Esophagus squamous epithelium (tissue), 4 donors: ENCODE measurements around the gene ENOX1.

Experiments
- POLR2A ChIP-seq, 4 donors: fragments of 450-650 bp; IDR thresholded peaks; one replicate each; pipeline ENCODE4 v1.6.1; 2017; ENCODE audit warnings: antibody characterized with exemption in 4 of 4, mild to moderate bottlenecking in 4 of 4, moderate library complexity in 3 of 4
- TF ChIP-seq, protein P1 (sequence below), 6 experiments: fragments of 450-650 bp in 4 of 6; fragments of 200-600 bp in 2 of 6; sonication (generic) in 2 of 6; IDR thresholded peaks; one replicate each; pipeline ENCODE4 v1.5.1; 2016 to 2019; ENCODE audit warnings: antibody characterized with exemption in 6 of 6, mild to moderate bottlenecking in 4 of 6, moderate library complexity in 4 of 6

DNA sequence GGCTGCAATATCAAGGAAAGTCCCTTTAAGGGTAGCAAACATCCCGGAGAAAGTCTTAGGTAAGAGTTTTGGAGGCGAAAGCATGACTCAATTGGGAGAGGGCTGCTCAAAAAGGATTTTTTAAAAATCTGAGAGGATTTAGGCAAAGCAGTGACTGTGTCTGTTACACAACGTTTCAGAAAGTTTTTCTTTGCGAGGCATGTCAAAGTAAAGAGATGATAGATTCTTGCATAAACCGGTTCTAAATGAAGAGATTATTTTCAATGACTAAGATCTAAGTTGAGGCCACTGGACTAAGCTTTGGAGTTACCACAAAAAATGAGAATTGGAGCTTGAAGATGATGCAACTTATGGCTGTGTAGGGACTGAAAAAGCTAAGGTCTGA is 43.7 kb upstream of the ENOX1 start:
- TF ChIP-seq POLR2A (IDR thresholded peaks at IDR 0.05): no peak
- TF ChIP-seq, protein P1, sequence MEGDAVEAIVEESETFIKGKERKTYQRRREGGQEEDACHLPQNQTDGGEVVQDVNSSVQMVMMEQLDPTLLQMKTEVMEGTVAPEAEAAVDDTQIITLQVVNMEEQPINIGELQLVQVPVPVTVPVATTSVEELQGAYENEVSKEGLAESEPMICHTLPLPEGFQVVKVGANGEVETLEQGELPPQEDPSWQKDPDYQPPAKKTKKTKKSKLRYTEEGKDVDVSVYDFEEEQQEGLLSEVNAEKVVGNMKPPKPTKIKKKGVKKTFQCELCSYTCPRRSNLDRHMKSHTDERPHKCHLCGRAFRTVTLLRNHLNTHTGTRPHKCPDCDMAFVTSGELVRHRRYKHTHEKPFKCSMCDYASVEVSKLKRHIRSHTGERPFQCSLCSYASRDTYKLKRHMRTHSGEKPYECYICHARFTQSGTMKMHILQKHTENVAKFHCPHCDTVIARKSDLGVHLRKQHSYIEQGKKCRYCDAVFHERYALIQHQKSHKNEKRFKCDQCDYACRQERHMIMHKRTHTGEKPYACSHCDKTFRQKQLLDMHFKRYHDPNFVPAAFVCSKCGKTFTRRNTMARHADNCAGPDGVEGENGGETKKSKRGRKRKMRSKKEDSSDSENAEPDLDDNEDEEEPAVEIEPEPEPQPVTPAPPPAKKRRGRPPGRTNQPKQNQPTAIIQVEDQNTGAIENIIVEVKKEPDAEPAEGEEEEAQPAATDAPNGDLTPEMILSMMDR (IDR thresholded peaks at IDR 0.05): no peak
